ENCODE measurements around the gene SMNDC1.

Gene SMNDC1

DNA sequence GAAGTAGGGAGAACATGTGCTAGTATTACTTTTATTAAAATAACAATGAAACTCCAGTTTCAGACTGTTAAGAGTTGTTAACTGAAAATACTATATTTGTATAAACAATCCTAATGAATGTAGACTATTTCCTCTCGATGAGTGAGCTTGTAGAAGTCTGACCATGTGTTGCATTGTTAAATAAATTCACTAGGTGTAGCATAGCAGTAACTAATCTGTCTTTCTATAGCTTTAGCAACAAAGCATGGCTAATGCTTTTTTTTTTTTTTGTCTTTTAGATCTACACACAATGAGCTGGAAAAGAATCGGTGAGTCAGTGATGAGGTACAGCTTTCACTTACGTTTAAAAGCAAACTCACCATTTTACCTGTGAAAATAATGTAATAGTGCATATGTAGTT lies 60.2 kb downstream of the SMNDC1 start:
- H3K4me1 ChIP-seq (ENCODE audit: control insufficient read depth, low read length): no peaks in the 10 kb centered on the region
- H3K9me2 ChIP-seq (replicated peaks; ENCODE audit: control insufficient read depth, low read length): no peaks in the 10 kb centered on the region
- H4K20me1 ChIP-seq (ENCODE audit: control insufficient read depth, insufficient read depth, low read depth, low read length): no peaks in the 10 kb centered on the region
- no peak overlapping the region for H3K4me3 ChIP-seq (ENCODE audit: low read length)
- H3K79me2 ChIP-seq (ENCODE audit: control insufficient read depth, low read length): no peaks in the 10 kb centered on the region
- no peak for TF ChIP-seq EZH2phosphoT487 (IDR thresholded peaks at IDR 0.05; ENCODE audit: borderline replicate concordance, low read length)
- TF ChIP-seq, protein P1, sequence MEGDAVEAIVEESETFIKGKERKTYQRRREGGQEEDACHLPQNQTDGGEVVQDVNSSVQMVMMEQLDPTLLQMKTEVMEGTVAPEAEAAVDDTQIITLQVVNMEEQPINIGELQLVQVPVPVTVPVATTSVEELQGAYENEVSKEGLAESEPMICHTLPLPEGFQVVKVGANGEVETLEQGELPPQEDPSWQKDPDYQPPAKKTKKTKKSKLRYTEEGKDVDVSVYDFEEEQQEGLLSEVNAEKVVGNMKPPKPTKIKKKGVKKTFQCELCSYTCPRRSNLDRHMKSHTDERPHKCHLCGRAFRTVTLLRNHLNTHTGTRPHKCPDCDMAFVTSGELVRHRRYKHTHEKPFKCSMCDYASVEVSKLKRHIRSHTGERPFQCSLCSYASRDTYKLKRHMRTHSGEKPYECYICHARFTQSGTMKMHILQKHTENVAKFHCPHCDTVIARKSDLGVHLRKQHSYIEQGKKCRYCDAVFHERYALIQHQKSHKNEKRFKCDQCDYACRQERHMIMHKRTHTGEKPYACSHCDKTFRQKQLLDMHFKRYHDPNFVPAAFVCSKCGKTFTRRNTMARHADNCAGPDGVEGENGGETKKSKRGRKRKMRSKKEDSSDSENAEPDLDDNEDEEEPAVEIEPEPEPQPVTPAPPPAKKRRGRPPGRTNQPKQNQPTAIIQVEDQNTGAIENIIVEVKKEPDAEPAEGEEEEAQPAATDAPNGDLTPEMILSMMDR (IDR thresholded peaks at IDR 0.05; ENCODE audit: low read depth, low read length, poor library complexity, severe bottlenecking): no peak
- H3K4me2 ChIP-seq (ENCODE audit: low read length): no peak overlapping the region
- H3K9me3 ChIP-seq (ENCODE audit: control insufficient read depth, insufficient read depth, low read length): no peaks in the 10 kb centered on the region
- 0 out of 2 replicates have a peak, but pooled peaks cover 3% of the 10 kb centered on the region for H3K36me3 ChIP-seq (ENCODE audit: control insufficient read depth, low read length)
- H3K27me3 ChIP-seq (ENCODE audit: control insufficient read depth, low read length): no peaks in the 10 kb centered on the region
- H3F3A ChIP-seq (ENCODE audit: control insufficient read depth, insufficient read depth): no peaks in the 10 kb centered on the region
- no peak overlapping the region for H3K27ac ChIP-seq (ENCODE audit: low read depth, low read length)

DNA sequence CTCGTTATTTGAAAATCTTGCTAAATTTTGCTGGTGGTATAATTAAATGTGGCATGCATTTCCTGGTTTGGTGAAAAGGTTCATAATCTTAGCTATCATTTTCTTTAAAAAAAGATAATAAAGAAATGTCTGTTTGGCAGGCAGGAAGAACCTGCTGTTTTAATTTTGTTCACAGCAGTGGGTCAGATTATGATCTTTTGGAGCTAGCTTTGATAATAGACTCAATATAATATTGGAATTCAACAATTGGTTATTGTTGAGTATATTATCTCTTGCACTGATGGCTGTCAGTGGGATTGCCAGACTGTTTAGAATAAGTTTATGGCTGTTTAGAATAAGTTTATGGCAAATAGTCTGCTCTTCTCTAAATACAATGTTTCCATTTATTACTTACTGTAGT lies 62.2 kb downstream of the SMNDC1 start:
- Histone ChIP-seq H3K4me3 (ENCODE audit: low read length) (no peak overlapping the region), H3F3A (ENCODE audit: control insufficient read depth, insufficient read depth) (no peaks in the 10 kb centered on the region), H4K20me1 (ENCODE audit: control insufficient read depth, insufficient read depth, low read depth, low read length) (no peaks in the 10 kb centered on the region), H3K4me2 (ENCODE audit: low read length) (no peak overlapping the region), H3K9me3 (ENCODE audit: control insufficient read depth, insufficient read depth, low read length) (no peaks in the 10 kb centered on the region), H3K79me2 (ENCODE audit: control insufficient read depth, low read length) (no peaks in the 10 kb centered on the region), H3K9me2 (replicated peaks; ENCODE audit: control insufficient read depth, low read length) (no peaks in the 10 kb centered on the region), H3K27ac (ENCODE audit: low read depth, low read length) (no peak overlapping the region), H3K27me3 (ENCODE audit: control insufficient read depth, low read length) (no peaks in the 10 kb centered on the region), H3K4me1 (ENCODE audit: control insufficient read depth, low read length) (no peaks in the 10 kb centered on the region), H3K36me3 (ENCODE audit: control insufficient read depth, low read length) (0 out of 2 replicates have a peak, but pooled peaks cover 3% of the 10 kb centered on the region)
- TF ChIP-seq, protein P1 (IDR thresholded peaks at IDR 0.05; ENCODE audit: low read depth, low read length, poor library complexity, severe bottlenecking): no peak
- TF ChIP-seq EZH2phosphoT487 (IDR thresholded peaks at IDR 0.05; ENCODE audit: borderline replicate concordance, low read length): no peak

GRCh38 chr10:110241841-110242240 lies 62.9 kb downstream of the SMNDC1 start:
- H3K27me3 ChIP-seq (ENCODE audit: control insufficient read depth, low read length): no peaks in the 10 kb centered on the region
- no peaks in the 10 kb centered on the region for H4K20me1 ChIP-seq (ENCODE audit: control insufficient read depth, insufficient read depth, low read depth, low read length)
- no peaks in the 10 kb centered on the region for H3K4me1 ChIP-seq (ENCODE audit: control insufficient read depth, low read length)
- H3K27ac ChIP-seq (ENCODE audit: low read depth, low read length): no peak overlapping the region
- TF ChIP-seq, protein P1 (IDR thresholded peaks at IDR 0.05; ENCODE audit: low read depth, low read length, poor library complexity, severe bottlenecking): no peak
- no peak for TF ChIP-seq EZH2phosphoT487 (IDR thresholded peaks at IDR 0.05; ENCODE audit: borderline replicate concordance, low read length)
- no peaks in the 10 kb centered on the region for H3K79me2 ChIP-seq (ENCODE audit: control insufficient read depth, low read length)
- no peak overlapping the region for H3K4me3 ChIP-seq (ENCODE audit: low read length)
- H3K36me3 ChIP-seq (ENCODE audit: control insufficient read depth, low read length): 0 out of 2 replicates have a peak, but pooled peaks cover 3% of the 10 kb centered on the region
- no peaks in the 10 kb centered on the region for H3K9me2 ChIP-seq (replicated peaks; ENCODE audit: control insufficient read depth, low read length)
- H3K9me3 ChIP-seq (ENCODE audit: control insufficient read depth, insufficient read depth, low read length): no peaks in the 10 kb centered on the region
- no peaks in the 10 kb centered on the region for H3F3A ChIP-seq (ENCODE audit: control insufficient read depth, insufficient read depth)
- H3K4me2 ChIP-seq (ENCODE audit: low read length): no peak overlapping the region
